HepG2 (cell line): ENCODE data around the gene TAMALIN. TPM values are rescaled to one million over a fixed set of nuclear protein-coding genes. Genes with fewer than 3 reads are reported as not detected.

Source experiments
- ATF4 ChIP-seq, 2 experiments: fragments of 450-650 bp in 1 of 2; sonication (generic) in 1 of 2; formaldehyde crosslinking; IDR thresholded peaks; 2 replicates each; pipeline versions ENCODE4 v1.5.0 to v1.8.0; 2020 to 2022; ENCODE audit warnings: mild to moderate bottlenecking in 1 of 2, missing genetic modification reagents in 1 of 2
- SETDB1 ChIP-seq: sonication (generic); formaldehyde crosslinking; IDR thresholded peaks from 2 replicates; pipeline ENCODE4 v1.5.1; 2020; ENCODE audit warnings: missing genetic modification reagents, mild to moderate bottlenecking, borderline replicate concordance
- TARDBP ChIP-seq: sonication (generic); formaldehyde crosslinking; IDR thresholded peaks from 2 replicates; pipeline ENCODE4 v1.8.0; 2022; ENCODE audit warnings: mild to moderate bottlenecking, missing genetic modification reagents
- ZC3H4 ChIP-seq: sonication (generic); formaldehyde crosslinking; IDR thresholded peaks from 2 replicates; pipeline ENCODE4 v1.4.0; 2020; ENCODE audit warnings: missing genetic modification reagents, borderline replicate concordance
- ZFP91 ChIP-seq: sonication (generic); formaldehyde crosslinking; IDR thresholded peaks from 2 replicates; pipeline ENCODE4 v1.9.0; 2022; ENCODE audit warnings: missing genetic modification reagents, mild to moderate bottlenecking, borderline replicate concordance
- ZNF557 ChIP-seq: sonication (generic); formaldehyde crosslinking; IDR thresholded peaks from 2 replicates; pipeline ENCODE4 v1.4.0; 2020; ENCODE audit warnings: missing genetic modification reagents
- ZNF687 ChIP-seq: sonication (generic); formaldehyde crosslinking; IDR thresholded peaks from 2 replicates; pipeline ENCODE4 v1.5.1; 2020; ENCODE audit warnings: mild to moderate bottlenecking, missing genetic modification reagents, moderate library complexity
- polyA plus RNA-seq, 8 experiments: library from polyadenylated mRNA; depleted of rRNA in 3 of 8; stranded (reverse) in 7 of 8; unstranded in 1 of 8; fragments of >200 nt; fragmentation: Illumina TruSeq in 4 of 8; extraction: Trizol in 4 of 8; gene quantifications; 2 replicates each; pipeline versions ENCODE4 v1.2.1 to v1.2.3, GENCODE V29; 2011 to 2016; ENCODE audit warnings: low read depth in 4 of 8, missing spikeins in 1 of 8, mixed read lengths in 1 of 8; ENCODE audit not compliant: insufficient read depth in 1 of 8
- total RNA-seq, 5 experiments: library from RNA; depleted of rRNA; stranded (reverse); fragments of >200 nt; fragmentation: Illumina TruSeq; extraction: Trizol; gene quantifications; 2 replicates each; pipeline ENCODE4 v1.2.3, GENCODE V29; 2016; ENCODE audit warnings: low read depth in 1 of 5

TAMALIN gene
- total and polyA plus RNA-seq, 2 of the 13 experiments (the other 11 are each of a cell fraction or from before 2014, with no cell fraction given): 2.9 to 10.9 TPM

- peak; percentile 75; the same call in 1 of the 2 replicates for TF ChIP-seq ZNF687 (CRISPR knock-in tag)
- TF ChIP-seq SETDB1: no peak
- 0 out of 2 replicates have a peak, but pooled peaks have one; percentile 57 for TF ChIP-seq TARDBP
- TF ChIP-seq ZC3H4 (CRISPR knock-in tag): no peak
- TF ChIP-seq ATF4 (CRISPR knock-in tag; IDR thresholded peaks at IDR 0.05): no peak
- no peak for TF ChIP-seq ZNF557 (CRISPR knock-in tag)
- no peak for TF ChIP-seq ZFP91 (CRISPR knock-in tag)
These were observed 3.4 kb downstream of the TAMALIN start (continued) for GRCh38 chr12:52010152-52010622.
